IMR-90 (cell line): ENCODE measurements around the gene FAM168B.

ENCODE experiments used
- NFE2L2 ChIP-seq: fragments of 150-350 bp; IDR thresholded peaks from 2 replicates; pipeline ENCODE4 v1.6.1; 2016; ENCODE audit warnings: low read depth, mild to moderate bottlenecking, low read length
- RAD21 ChIP-seq: IDR thresholded peaks from 2 replicates; pipeline ENCODE4 v1.6.1; 2012; ENCODE audit warnings: low read length, improper control_type of control experiment
- SMC3 ChIP-seq: fragments of 150-350 bp; IDR thresholded peaks from 2 replicates; pipeline ENCODE4 v1.6.1; 2016; ENCODE audit warnings: low read depth, mild to moderate bottlenecking, antibody characterized with exemption, low read length, moderate library complexity
- TF ChIP-seq, protein P1 (sequence below): conservative IDR thresholded peaks from 2 replicates; pipeline ENCODE4 v1.5.1; 2012; ENCODE audit warnings: mild to moderate bottlenecking, low read depth, low read length, improper control_type of control experiment
- TF ChIP-seq, protein P2 (sequence below): fragments of 150-350 bp; IDR thresholded peaks from 2 replicates; pipeline ENCODE4 v1.6.1; 2016; ENCODE audit warnings: low read depth, mild to moderate bottlenecking, low read length, moderate library complexity, borderline replicate concordance

DNA sequence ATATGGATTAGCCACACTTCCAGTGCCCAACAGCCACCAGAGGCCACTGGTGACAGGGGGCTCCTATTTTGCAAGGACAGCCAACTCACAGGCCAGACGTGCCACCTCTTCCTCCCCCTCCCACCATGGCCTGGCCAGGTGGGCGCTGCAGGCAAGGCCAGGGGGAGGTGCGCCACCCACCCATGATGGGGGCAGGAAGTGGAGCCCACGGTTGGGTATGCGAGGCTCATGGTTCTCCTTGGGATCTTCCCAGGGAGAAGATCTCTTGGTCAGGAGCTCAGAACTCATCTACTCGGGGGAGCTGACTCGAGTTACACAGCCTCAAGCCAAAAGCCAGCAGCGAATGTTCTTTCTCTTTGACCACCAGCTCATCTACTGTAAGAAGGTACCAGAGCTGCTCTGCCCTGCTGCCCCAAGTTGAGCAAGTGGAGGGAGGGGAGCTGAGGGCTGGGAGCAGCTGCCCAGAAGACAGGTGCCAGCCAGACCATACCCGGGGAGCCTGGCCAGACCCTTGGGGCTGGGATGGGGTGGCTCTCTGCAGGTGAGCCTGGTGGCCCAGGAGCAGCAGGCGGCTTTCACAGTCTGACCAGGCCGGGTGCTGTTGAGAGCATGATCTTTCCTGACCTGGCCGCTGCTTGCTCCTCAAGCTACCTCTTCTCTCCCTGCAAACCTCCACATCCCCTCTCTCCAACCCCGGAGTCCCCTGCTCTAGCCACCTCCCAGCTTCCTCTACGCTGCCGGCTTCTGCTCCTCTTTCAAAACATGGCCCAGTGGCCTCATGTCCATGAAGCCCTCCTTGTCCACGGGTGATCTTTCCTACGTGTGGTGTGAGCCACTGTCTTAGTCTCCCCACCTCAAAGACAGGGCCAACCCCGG, 49.8 kb downstream of the FAM168B start:
- TF ChIP-seq, protein P1, sequence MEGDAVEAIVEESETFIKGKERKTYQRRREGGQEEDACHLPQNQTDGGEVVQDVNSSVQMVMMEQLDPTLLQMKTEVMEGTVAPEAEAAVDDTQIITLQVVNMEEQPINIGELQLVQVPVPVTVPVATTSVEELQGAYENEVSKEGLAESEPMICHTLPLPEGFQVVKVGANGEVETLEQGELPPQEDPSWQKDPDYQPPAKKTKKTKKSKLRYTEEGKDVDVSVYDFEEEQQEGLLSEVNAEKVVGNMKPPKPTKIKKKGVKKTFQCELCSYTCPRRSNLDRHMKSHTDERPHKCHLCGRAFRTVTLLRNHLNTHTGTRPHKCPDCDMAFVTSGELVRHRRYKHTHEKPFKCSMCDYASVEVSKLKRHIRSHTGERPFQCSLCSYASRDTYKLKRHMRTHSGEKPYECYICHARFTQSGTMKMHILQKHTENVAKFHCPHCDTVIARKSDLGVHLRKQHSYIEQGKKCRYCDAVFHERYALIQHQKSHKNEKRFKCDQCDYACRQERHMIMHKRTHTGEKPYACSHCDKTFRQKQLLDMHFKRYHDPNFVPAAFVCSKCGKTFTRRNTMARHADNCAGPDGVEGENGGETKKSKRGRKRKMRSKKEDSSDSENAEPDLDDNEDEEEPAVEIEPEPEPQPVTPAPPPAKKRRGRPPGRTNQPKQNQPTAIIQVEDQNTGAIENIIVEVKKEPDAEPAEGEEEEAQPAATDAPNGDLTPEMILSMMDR: no peak
- TF ChIP-seq, protein P2, sequence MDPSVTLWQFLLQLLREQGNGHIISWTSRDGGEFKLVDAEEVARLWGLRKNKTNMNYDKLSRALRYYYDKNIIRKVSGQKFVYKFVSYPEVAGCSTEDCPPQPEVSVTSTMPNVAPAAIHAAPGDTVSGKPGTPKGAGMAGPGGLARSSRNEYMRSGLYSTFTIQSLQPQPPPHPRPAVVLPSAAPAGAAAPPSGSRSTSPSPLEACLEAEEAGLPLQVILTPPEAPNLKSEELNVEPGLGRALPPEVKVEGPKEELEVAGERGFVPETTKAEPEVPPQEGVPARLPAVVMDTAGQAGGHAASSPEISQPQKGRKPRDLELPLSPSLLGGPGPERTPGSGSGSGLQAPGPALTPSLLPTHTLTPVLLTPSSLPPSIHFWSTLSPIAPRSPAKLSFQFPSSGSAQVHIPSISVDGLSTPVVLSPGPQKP: no peak
- TF ChIP-seq SMC3 (no peak), NFE2L2 (no peak), RAD21 (no peak)
